Spleen (tissue), 11 donors: Measurements from ENCODE around the gene IARS2. TPM values are rescaled to one million over a fixed set of nuclear protein-coding genes. Genes with fewer than 3 reads are reported as not detected.

ENCODE experiments used
- DNase-seq: peaks from one replicate; pipeline ENCODE4 v3.0.0-alpha.2; 2020
- H3K27ac ChIP-seq, 8 donors: fragments of 200-600 bp; sonication (generic) in 7 of 8; 1 replicate in 4 of 8; 2 replicates in 4 of 8; pipeline versions ENCODE4 v1.5.0 to v1.8.0; 2016 to 2021; ENCODE audit warnings: inconsistent platforms in 4 of 8, mild to moderate bottlenecking in 4 of 8, moderate library complexity in 1 of 8
- H3K27me3 ChIP-seq, 7 donors: fragments of 200-600 bp; sonication (generic) in 6 of 7; replicated peaks in 1 of 7; 1 replicate in 4 of 7; 2 replicates in 3 of 7; pipeline versions ENCODE4 v1.5.0 to v1.8.0; 2016 to 2021; ENCODE audit warnings: inconsistent platforms in 3 of 7, mild to moderate bottlenecking in 1 of 7
- H3K36me3 ChIP-seq, 6 donors: fragments of 200-600 bp; sonication (generic) in 5 of 6; 1 replicate in 4 of 6; 2 replicates in 2 of 6; pipeline versions ENCODE4 v1.5.0 to v1.8.0; 2016 to 2021; ENCODE audit warnings: inconsistent platforms in 2 of 6
- H3K4me1 ChIP-seq, 6 donors: fragments of 200-600 bp; sonication (generic) in 5 of 6; 1 replicate in 3 of 6; 2 replicates in 3 of 6; pipeline versions ENCODE4 v1.5.0 to v1.8.0; 2016 to 2021; ENCODE audit warnings: inconsistent platforms in 3 of 6
- H3K4me3 ChIP-seq, 8 donors: fragments of 200-600 bp; sonication (generic) in 7 of 8; 1 replicate in 4 of 8; 2 replicates in 4 of 8; pipeline versions ENCODE4 v1.5.0 to v1.8.0; 2016 to 2021; ENCODE audit warnings: inconsistent platforms in 4 of 8, mild to moderate bottlenecking in 4 of 8, moderate library complexity in 2 of 8
- H3K9me3 ChIP-seq, 8 donors: fragments of 200-600 bp; sonication (generic) in 7 of 8; 1 replicate in 4 of 8; 2 replicates in 4 of 8; pipeline versions ENCODE4 v1.5.0 to v1.8.0; 2016 to 2021; ENCODE audit warnings: inconsistent platforms in 4 of 8
- CTCF ChIP-seq, 11 experiments: fragments of 200-600 bp in 7 of 11; fragments of 450-650 bp in 4 of 11; sonication (generic) in 4 of 11; IDR thresholded peaks in 8 of 11; conservative IDR thresholded peaks in 3 of 11; 1 replicate in 7 of 11; 2 replicates in 4 of 11; pipeline versions ENCODE4 v1.4.0 to v1.8.0; 2016 to 2021; ENCODE audit warnings: antibody characterized with exemption in 11 of 11, inconsistent platforms in 4 of 11, mild to moderate bottlenecking in 1 of 11
- POLR2A ChIP-seq, 3 donors: fragments of 450-650 bp; IDR thresholded peaks; one replicate each; pipeline ENCODE4 v1.5.1; 2017; ENCODE audit warnings: antibody characterized with exemption in 3 of 3, mild to moderate bottlenecking in 1 of 3
- POLR2AphosphoS5 ChIP-seq, 3 donors: sonication (generic); formaldehyde crosslinking; IDR thresholded peaks; one replicate each; pipeline ENCODE4 v1.5.1; 2017; ENCODE audit warnings: antibody characterized with exemption in 3 of 3
- intact Hi-C: fragments of 100-400 bp; cut with DNase I; formaldehyde crosslinking; loops from one replicate; pipeline ENCODE4 v1.15.0; 2023; ENCODE audit warnings: low total_unique reads
- microRNA-seq, 3 donors: library from miRNA; unstranded; fragments of <30 nt; microRNA quantifications; one replicate each; pipeline versions ENCODE4 to v1.1.0, GENCODE V29; 2019 to 2020
- polyA plus RNA-seq, 3 donors: library from polyadenylated mRNA; stranded (reverse); fragments of 200-250 nt; gene quantifications; one replicate each; pipeline ENCODE4 v1.2.1, GENCODE V29; 2013
- small RNA-seq, 4 donors: library from RNA; depleted of rRNA; stranded (forward); fragments of <200 nt; gene quantifications; one replicate each; pipeline ENCODE3, GENCODE V24; 2016
- total RNA-seq, 7 donors: library from RNA; depleted of rRNA in 3 of 7; stranded (reverse); fragments of >200 nt in 3 of 7; fragmentation: NEBNext Ultra II Directional in 4 of 7; extraction: Animal tissue kit (Norgen Biotek cat#: 25700) in 4 of 7; gene quantifications; one replicate each; pipeline versions ENCODE4 v1.1.0 to v1.2.1, GENCODE V29; 2016 to 2021
- donor health status: healthy with polysubstance abuse.
- donor health status: DM: no; HTN: no; CAD: no; lungs with moderate emphysema.
- donor health status: DM: no; HTN: no; CAD: no.
- donor health status: Bipolar disorder and iron deficiency.
- donor health status: healthy.
- donor health status: DM: no; HTN: no; CAD: no.
- donor health status: DM: yes; HTN: yes; CAD: no.

IARS2 gene
- total and polyA plus RNA-seq, 10 donors = 16.0 to 52.8 (median 41.0) TPM

- DNase-seq = no peak
- Histone ChIP-seq H3K4me1 (no peaks in the 10 kb centered on the region), H3K27me3 (no peaks in the 10 kb centered on the region), H3K9me3 (no peaks in the 10 kb centered on the region), H3K27ac (no peak overlapping the region), H3K4me3 (no peak overlapping the region), H3K36me3 (peaks cover 7 to 100% (median 57%) of the 10 kb centered on the region in 6 donors)
- intact Hi-C loops = no loop called here
- TF ChIP-seq POLR2AphosphoS5 (IDR thresholded peaks at IDR 0.05) = no peak
- no peak for TF ChIP-seq POLR2A (IDR thresholded peaks at IDR 0.05)
- TF ChIP-seq CTCF (IDR thresholded peaks at IDR 0.05 in 8 of 11, conservative IDR thresholded peaks at IDR 0.05 in 3 of 11) = no peak
Measured at GRCh38 chr1:220195701-220196100, 101.8 kb downstream of the IARS2 start.

Small RNAs within 50 kb of the gene (microRNA-seq; reads per million reads assigned to microRNA genes)
- gene MIR194-1 (0.85 to 2.8 (median 2.2) reads per million in 3 donors), gene MIR215 (0 to 3.9 (median 0.36) reads per million in 3 donors)

Small RNAs within 50 kb of the gene (small RNA-seq; reads per million reads assigned to genes)
- 0 reads per million in 4 donors for gene MIR194-1
- 0.14 to 0.83 (median 0.46) reads per million in 4 donors for gene MIR215

Other genes with a start within 250 kb of the IARS2 start
- gene SLC30A10, start 165.6 kb upstream of the IARS2 start, total RNA-seq = not detected
- gene SLC30A10, start 165.6 kb upstream of the IARS2 start, polyA plus RNA-seq = under 1 TPM in 1 of 3 donors, not detected in 2; 0.03 TPM
- gene EPRS1, start 47.6 kb upstream of the IARS2 start, total RNA-seq = 10 to 100 TPM; 50.8 to 72.2 (median 59.6) TPM
- gene EPRS1, start 47.6 kb upstream of the IARS2 start, polyA plus RNA-seq = 10 to 100 TPM; 34.6 to 42.8 (median 36.9) TPM
- gene BPNT1, start 4.3 kb upstream of the IARS2 start, total RNA-seq = 10 to 100 TPM; 15.9 to 25.8 (median 19.9) TPM
- gene BPNT1, start 4.3 kb upstream of the IARS2 start, polyA plus RNA-seq = 10 to 100 TPM; 15.3 to 25.5 (median 16.3) TPM
- gene RAB3GAP2, start 178.3 kb downstream of the IARS2 start, total RNA-seq = 10 to 100 TPM; 26.3 to 48.7 (median 41.1) TPM
- 1 to 10 TPM; 6.5 to 7.9 (median 6.6) TPM for gene RAB3GAP2, start 178.3 kb downstream of the IARS2 start, polyA plus RNA-seq